ENCODE results near the gene CHCHD6. TPM values are rescaled to one million over a fixed set of nuclear protein-coding genes. Genes with fewer than 3 reads are reported as not detected.

The CHCHD6 gene
- polyA plus RNA-seq, 4 donors = 2.2 to 15.0 (median 7.4) TPM

DNA sequence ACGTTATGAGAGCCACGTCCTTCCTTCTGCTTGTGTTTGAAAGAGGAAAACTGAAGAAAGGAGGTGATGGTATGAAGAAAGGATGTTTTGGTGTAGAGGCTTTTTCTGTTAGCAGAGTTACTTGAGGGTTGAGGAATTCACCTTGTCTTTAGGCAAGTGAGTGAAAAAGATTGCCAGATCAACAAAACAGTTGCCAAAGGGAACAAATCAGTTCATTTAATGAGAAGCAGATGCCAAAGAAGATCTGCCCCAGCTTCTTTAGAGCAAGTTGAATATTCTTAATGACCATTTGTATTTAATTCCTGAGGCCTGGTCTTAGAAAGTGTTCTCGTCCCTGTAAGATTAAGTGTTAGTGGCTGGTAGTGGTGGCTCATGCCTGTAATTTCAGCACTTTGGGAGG is 2.6 kb downstream of the CHCHD6 start:
- Histone ChIP-seq H3K9me3 (ENCODE audit: control insufficient read depth in 2 of 2, insufficient read depth in 1 of 2, low read depth in 1 of 2, low read length in 1 of 2) (no peaks in the 10 kb centered on the region), H3K4me3 (ENCODE audit: low read depth in 1 of 3, low read length in 3 of 3) (no peak overlapping the region), H3K4me1 (ENCODE audit: control insufficient read depth in 3 of 3, insufficient read depth in 2 of 3, low read depth in 1 of 3, low read length in 2 of 3) (peaks cover 0 to 6% (median 4%) of the 10 kb centered on the region in 3 donors), H3K27me3 (ENCODE audit: control insufficient read depth in 3 of 3, insufficient read depth in 3 of 3, low read length in 3 of 3) (no peaks in the 10 kb centered on the region), H3K27ac (ENCODE audit: low read depth in 1 of 3, low read length in 2 of 3) (no peak overlapping the region), H3K36me3 (ENCODE audit: control insufficient read depth in 3 of 3, insufficient read depth in 2 of 3, low read depth in 1 of 3, low read length in 3 of 3) (peaks cover 0 to 5% (median 0%) of the 10 kb centered on the region in 3 donors)
- no peak for DNase-seq
- WGBS, 3 donors = 88 to 93% (median 88%) methylated on average over 3 of the region's 3 CpGs
- FAIRE-seq = no peak

DNA sequence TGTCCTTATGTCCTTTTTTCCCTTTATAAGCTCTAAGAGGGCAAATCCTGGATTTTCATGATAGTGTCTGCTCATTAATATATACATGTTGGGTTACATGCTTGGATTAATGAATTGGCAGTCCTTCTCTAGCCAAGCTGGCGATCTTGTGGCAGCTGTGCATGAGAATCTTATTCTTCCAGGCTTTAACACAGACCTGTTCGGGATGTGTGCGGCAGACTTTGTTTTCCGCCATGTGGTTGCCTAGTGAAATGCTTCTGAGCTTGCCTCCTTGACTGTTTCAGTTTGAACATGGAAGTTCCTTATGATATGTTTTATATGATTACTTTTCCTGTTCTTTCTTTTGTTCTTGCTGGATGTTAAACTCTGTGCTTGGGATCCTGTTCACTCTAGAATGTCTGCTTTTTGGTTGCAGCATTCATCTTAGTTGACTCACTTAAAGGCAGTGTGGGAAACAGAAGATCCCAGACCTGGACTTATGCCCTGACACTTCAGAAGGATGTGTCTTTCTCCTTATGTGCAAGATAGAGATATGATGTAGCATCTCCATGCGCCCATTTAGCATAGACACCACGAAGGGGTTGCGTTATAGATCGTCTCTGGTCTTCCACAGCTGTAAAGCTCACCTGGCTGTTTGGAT is 7.2 kb downstream of the CHCHD6 start:
- Histone ChIP-seq H3K36me3 (ENCODE audit: control insufficient read depth in 3 of 3, insufficient read depth in 2 of 3, low read depth in 1 of 3, low read length in 3 of 3) (peaks cover 0 to 8% (median 0%) of the 10 kb centered on the region in 3 donors), H3K27me3 (ENCODE audit: control insufficient read depth in 3 of 3, insufficient read depth in 3 of 3, low read length in 3 of 3) (no peaks in the 10 kb centered on the region), H3K4me3 (ENCODE audit: low read depth in 1 of 3, low read length in 3 of 3) (no peak overlapping the region), H3K27ac (ENCODE audit: low read depth in 1 of 3, low read length in 2 of 3) (no peak overlapping the region), H3K4me1 (ENCODE audit: control insufficient read depth in 3 of 3, insufficient read depth in 2 of 3, low read depth in 1 of 3, low read length in 2 of 3) (no peaks in the 10 kb centered on the region), H3K9me3 (ENCODE audit: control insufficient read depth in 2 of 2, insufficient read depth in 1 of 2, low read depth in 1 of 2, low read length in 1 of 2) (no peaks in the 10 kb centered on the region)
- WGBS, 3 donors = 95 to 96% (median 96%) methylated on average over 8 of the region's 8 CpGs
- DNase-seq = no peak
- no peak for FAIRE-seq

DNA sequence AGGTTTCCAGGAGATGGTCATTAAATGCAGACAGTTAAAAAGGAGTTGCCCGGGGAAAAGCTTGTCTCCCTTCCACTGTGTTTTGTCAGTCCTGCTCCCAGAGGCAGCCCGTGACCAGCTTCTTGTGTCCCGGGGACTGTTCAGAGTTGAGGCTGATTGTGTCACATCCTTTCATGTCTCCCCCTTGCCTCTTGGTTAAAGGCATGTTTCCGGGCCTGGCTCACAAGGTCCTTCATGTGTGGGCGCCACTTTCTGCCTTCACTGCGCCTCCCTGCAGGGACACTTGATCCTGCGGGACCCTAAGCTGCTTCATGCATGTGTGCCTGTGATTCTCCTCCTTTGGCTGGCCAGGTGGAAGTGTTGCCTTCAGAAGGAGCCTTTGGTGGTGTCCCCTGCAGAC is 9.2 kb downstream of the CHCHD6 start:
- H3K36me3 ChIP-seq (ENCODE audit: control insufficient read depth in 3 of 3, insufficient read depth in 2 of 3, low read depth in 1 of 3, low read length in 3 of 3) = peaks cover 0 to 4% (median 0%) of the 10 kb centered on the region in 3 donors
- no peak for DNase-seq
- H3K9me3 ChIP-seq (ENCODE audit: control insufficient read depth in 2 of 2, insufficient read depth in 1 of 2, low read depth in 1 of 2, low read length in 1 of 2) = no peaks in the 10 kb centered on the region
- no peak overlapping the region for H3K4me3 ChIP-seq (ENCODE audit: low read depth in 1 of 3, low read length in 3 of 3)
- H3K4me1 ChIP-seq (ENCODE audit: control insufficient read depth in 3 of 3, insufficient read depth in 2 of 3, low read depth in 1 of 3, low read length in 2 of 3) = no peaks in the 10 kb centered on the region
- H3K27ac ChIP-seq (ENCODE audit: low read depth in 1 of 3, low read length in 2 of 3) = no peak overlapping the region
- H3K27me3 ChIP-seq (ENCODE audit: control insufficient read depth in 3 of 3, insufficient read depth in 3 of 3, low read length in 3 of 3) = no peaks in the 10 kb centered on the region
- no peak for FAIRE-seq
- WGBS, 3 donors = 93 to 96% (median 95%) methylated on average over 7 of the region's 7 CpGs

DNA sequence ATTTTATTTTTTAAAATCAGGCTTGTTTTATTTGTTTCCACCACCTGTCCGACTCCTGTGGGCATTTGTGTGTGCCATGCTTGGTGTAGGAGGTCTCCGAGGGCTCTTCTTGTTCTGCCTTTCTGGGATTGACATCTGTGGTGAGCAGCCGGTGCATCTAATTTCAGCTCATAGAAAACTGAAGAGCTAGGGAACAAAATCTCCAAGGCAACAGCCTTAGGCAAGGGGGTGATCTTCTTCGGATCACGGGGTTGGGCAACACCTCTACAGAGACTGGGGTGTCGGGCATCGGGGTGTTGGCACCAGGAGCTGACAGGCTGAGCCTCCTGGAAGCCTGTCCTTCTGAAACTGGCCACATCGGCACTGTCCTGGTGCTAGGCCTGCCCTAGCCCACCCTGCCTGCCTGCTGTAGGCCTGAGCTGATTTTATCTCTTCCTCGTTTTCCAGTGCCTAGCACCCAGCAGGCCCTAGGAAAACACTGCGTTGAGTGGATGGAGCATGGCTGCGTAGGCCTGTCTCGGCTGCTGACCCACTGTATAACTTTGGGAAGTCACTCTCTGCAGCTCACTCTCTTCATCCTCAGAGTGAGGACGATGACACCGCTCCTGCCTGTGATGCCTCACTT is 10.3 kb downstream of the CHCHD6 start:
- no peak overlapping the region for H3K4me3 ChIP-seq (ENCODE audit: low read depth in 1 of 3, low read length in 3 of 3)
- no peaks in the 10 kb centered on the region for H3K9me3 ChIP-seq (ENCODE audit: control insufficient read depth in 2 of 2, insufficient read depth in 1 of 2, low read depth in 1 of 2, low read length in 1 of 2)
- no peaks in the 10 kb centered on the region for H3K27me3 ChIP-seq (ENCODE audit: control insufficient read depth in 3 of 3, insufficient read depth in 3 of 3, low read length in 3 of 3)
- peaks cover 0 to 4% (median 0%) of the 10 kb centered on the region in 3 donors for H3K36me3 ChIP-seq (ENCODE audit: control insufficient read depth in 3 of 3, insufficient read depth in 2 of 3, low read depth in 1 of 3, low read length in 3 of 3)
- H3K4me1 ChIP-seq (ENCODE audit: control insufficient read depth in 3 of 3, insufficient read depth in 2 of 3, low read depth in 1 of 3, low read length in 2 of 3) = no peaks in the 10 kb centered on the region
- FAIRE-seq = no peak
- WGBS, 3 donors = 94 to 95% (median 95%) methylated on average over 14 of the region's 14 CpGs
- no peak overlapping the region for H3K27ac ChIP-seq (ENCODE audit: low read depth in 1 of 3, low read length in 2 of 3)
- no peak for DNase-seq

DNA sequence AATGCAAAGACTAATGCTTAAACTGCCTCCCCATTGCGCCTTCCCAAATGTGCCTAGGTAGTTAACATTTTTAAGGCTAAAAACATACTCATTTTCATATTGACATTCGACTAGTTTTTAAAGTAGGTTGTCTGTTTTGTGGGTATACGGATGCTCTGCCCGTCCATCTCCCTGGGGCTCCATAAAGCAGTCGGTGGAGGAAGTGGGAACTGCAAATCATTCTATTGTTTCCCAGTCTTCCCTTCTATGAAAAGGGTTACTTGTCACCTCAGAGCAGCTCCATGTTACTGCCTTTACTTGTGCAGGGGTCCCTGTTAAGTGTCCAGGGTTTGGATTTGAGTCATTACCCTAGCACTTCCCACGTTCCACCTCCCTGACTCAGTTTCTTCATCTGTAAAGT is 10.9 kb downstream of the CHCHD6 start:
- Histone ChIP-seq H3K4me1 (ENCODE audit: control insufficient read depth in 3 of 3, insufficient read depth in 2 of 3, low read depth in 1 of 3, low read length in 2 of 3) (no peaks in the 10 kb centered on the region), H3K27ac (ENCODE audit: low read depth in 1 of 3, low read length in 2 of 3) (no peak overlapping the region), H3K27me3 (ENCODE audit: control insufficient read depth in 3 of 3, insufficient read depth in 3 of 3, low read length in 3 of 3) (no peaks in the 10 kb centered on the region), H3K4me3 (ENCODE audit: low read depth in 1 of 3, low read length in 3 of 3) (no peak overlapping the region), H3K9me3 (ENCODE audit: control insufficient read depth in 2 of 2, insufficient read depth in 1 of 2, low read depth in 1 of 2, low read length in 1 of 2) (no peaks in the 10 kb centered on the region), H3K36me3 (ENCODE audit: control insufficient read depth in 3 of 3, insufficient read depth in 2 of 3, low read depth in 1 of 3, low read length in 3 of 3) (peaks cover 0 to 4% (median 0%) of the 10 kb centered on the region in 3 donors)
- 76 to 84% (median 78%) methylated on average over 6 of the region's 6 CpGs for WGBS, 3 donors
- DNase-seq = no peak
- no peak for FAIRE-seq

DNA sequence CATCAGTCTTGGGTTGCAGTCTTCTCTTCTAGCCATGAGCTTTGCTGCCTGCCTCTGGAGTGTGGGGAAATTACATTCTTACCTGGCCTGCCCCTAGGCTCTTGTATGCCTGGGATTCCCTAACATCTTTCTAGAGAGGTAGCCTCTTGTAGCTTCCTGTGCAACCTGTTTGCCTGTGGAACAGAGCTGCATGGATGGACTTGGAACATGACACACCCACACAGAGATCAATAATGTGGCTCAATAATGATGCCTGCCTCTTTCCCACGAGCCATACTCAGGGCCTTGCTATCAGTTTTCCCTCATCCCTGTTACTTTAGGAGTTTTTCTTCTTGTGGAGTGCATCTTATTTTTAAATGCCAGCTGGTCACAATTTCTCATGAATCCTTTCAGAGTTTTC is 11.4 kb downstream of the CHCHD6 start:
- Histone ChIP-seq H3K4me1 (ENCODE audit: control insufficient read depth in 3 of 3, insufficient read depth in 2 of 3, low read depth in 1 of 3, low read length in 2 of 3) (no peaks in the 10 kb centered on the region), H3K27ac (ENCODE audit: low read depth in 1 of 3, low read length in 2 of 3) (no peak overlapping the region), H3K27me3 (ENCODE audit: control insufficient read depth in 3 of 3, insufficient read depth in 3 of 3, low read length in 3 of 3) (no peaks in the 10 kb centered on the region), H3K9me3 (ENCODE audit: control insufficient read depth in 2 of 2, insufficient read depth in 1 of 2, low read depth in 1 of 2, low read length in 1 of 2) (no peaks in the 10 kb centered on the region), H3K36me3 (ENCODE audit: control insufficient read depth in 3 of 3, insufficient read depth in 2 of 3, low read depth in 1 of 3, low read length in 3 of 3) (peaks cover 0 to 4% (median 0%) of the 10 kb centered on the region in 3 donors), H3K4me3 (ENCODE audit: low read depth in 1 of 3, low read length in 3 of 3) (no peak overlapping the region)
- FAIRE-seq (no peak), DNase-seq (peak; percentile 31 to 64)
- 0 to 59% (median 15%) methylated on average over 1 of the region's 1 CpG for WGBS, 3 donors

DNA sequence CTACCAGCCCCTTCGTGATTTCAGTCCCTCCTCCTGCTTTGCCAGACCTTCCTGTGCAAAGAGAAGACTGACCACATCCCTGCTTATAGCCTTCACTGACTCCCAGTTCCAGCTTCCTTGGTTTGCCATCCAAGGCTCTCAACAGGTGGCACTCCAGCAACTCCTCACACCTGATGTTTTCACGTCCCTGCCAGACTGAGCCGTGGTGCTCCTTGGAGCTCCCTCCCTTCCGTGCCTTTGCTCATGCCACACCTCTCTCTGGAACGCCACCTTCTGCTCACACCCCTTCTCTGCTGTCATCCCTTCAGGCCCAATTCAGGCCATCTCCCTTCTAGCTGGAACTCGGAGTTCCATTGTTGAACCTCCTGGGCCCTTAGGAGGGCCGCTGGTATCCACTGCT is 12.0 kb downstream of the CHCHD6 start:
- Histone ChIP-seq H3K36me3 (ENCODE audit: control insufficient read depth in 3 of 3, insufficient read depth in 2 of 3, low read depth in 1 of 3, low read length in 3 of 3) (peaks cover 0 to 4% (median 0%) of the 10 kb centered on the region in 3 donors), H3K27me3 (ENCODE audit: control insufficient read depth in 3 of 3, insufficient read depth in 3 of 3, low read length in 3 of 3) (no peaks in the 10 kb centered on the region), H3K27ac (ENCODE audit: low read depth in 1 of 3, low read length in 2 of 3) (no peak overlapping the region), H3K9me3 (ENCODE audit: control insufficient read depth in 2 of 2, insufficient read depth in 1 of 2, low read depth in 1 of 2, low read length in 1 of 2) (no peaks in the 10 kb centered on the region), H3K4me1 (ENCODE audit: control insufficient read depth in 3 of 3, insufficient read depth in 2 of 3, low read depth in 1 of 3, low read length in 2 of 3) (no peaks in the 10 kb centered on the region), H3K4me3 (ENCODE audit: low read depth in 1 of 3, low read length in 3 of 3) (no peak overlapping the region)
- WGBS, 3 donors = 77 to 86% (median 81%) methylated on average over 7 of the region's 7 CpGs
- DNase-seq (no peak), FAIRE-seq (no peak)

DNA sequence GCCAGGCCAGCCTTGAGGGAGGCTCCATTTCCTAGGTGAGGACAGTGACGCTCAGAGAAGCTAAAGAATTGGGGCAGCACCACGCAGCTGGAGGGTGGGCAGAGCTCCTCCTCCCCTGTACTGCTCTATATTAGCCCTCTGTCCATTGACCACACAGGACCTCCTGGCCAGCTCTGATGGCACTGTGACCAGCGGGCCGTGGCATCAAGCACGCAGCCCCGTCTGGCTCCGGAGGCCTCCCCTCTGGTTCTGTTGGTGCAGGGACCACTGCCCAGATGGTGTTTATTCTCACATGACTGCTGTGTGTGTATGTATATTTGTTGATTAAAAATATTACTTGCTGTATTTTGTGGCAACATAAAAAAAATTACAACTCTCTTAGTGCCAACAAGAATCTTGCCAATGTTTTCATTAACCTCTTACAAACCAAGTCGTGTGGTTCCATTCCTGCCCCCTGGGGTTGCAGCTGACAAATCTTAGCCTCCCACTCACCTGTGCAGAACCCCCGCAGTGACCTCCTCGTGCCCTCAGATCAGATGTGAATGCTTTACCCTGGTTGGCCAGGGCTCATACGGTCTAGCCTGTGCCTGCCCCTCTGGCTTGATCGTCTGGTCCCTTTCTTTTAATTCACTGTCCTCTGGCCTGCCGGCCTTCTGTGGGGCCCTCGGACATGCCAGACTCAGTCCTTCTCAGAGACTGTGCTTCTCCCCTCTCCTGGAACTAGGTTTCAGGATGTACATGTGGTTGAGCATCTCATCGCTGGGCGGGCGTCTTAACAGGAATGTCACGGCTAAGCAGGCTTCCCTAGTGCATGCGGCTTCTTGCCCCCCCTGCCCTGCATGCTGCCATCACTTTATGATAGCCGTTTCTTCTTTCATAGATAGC is 14.8 kb downstream of the CHCHD6 start:
- 85 to 86% (median 86%) methylated on average over 20 of the region's 20 CpGs for WGBS, 3 donors
- peaks cover 0 to 2% (median 0%) of the 10 kb centered on the region in 3 donors for H3K36me3 ChIP-seq (ENCODE audit: control insufficient read depth in 3 of 3, insufficient read depth in 2 of 3, low read depth in 1 of 3, low read length in 3 of 3)
- no peak overlapping the region for H3K27ac ChIP-seq (ENCODE audit: low read depth in 1 of 3, low read length in 2 of 3)
- DNase-seq = no peak
- no peaks in the 10 kb centered on the region for H3K9me3 ChIP-seq (ENCODE audit: control insufficient read depth in 2 of 2, insufficient read depth in 1 of 2, low read depth in 1 of 2, low read length in 1 of 2)
- no peak overlapping the region for H3K4me3 ChIP-seq (ENCODE audit: low read depth in 1 of 3, low read length in 3 of 3)
- no peaks in the 10 kb centered on the region for H3K4me1 ChIP-seq (ENCODE audit: control insufficient read depth in 3 of 3, insufficient read depth in 2 of 3, low read depth in 1 of 3, low read length in 2 of 3)
- FAIRE-seq = no peak
- no peaks in the 10 kb centered on the region for H3K27me3 ChIP-seq (ENCODE audit: control insufficient read depth in 3 of 3, insufficient read depth in 3 of 3, low read length in 3 of 3)
